ENCODE results near the gene MNDA.
"Not testable (repeated sequence)": the region's sequence is repeated elsewhere in the genome, so short reads cannot be mapped to it uniquely, and the experiment has no call there.

The MNDA gene

DNA sequence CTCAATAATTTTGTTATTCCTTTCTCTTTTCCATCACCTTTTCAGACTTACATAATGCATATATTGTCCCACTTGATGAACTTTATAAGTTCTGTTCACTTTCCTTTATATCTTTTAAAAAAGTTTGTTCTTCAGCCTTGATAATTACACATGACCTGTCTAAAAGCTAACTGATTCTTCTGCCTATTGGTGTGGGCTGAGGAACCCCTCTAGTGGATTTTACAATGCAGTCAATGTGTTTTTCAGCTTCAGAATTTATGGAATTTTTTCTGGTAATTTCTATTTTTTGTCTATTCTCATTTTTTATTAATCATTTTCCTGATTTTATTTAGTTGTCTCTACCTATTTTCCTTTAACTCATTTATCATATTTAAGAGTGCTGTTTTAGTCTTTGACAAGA, 7.5 kb downstream of the MNDA start:
- DNase-seq (ENCODE audit: low read depth in 2 of 2, low spot score in 1 of 2) = no peak

DNA sequence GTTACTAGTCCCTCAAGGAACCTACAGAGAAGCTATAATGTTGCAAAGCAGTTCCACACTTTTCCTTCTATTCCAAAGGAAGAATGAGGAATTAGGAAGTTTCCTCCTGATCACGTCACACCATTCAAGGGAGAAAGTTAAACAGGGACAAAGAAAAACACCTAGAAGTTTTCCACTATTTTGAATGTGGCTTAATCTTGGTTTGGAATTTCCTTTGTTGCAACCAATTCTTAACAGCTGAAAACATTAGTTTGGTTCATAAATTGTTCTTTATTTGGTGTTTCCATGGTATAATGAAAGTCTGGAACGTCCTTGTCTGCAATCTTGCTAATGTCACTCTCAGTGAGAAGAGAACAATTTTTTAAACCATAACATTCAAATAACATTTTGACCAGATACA, 8.4 kb downstream of the MNDA start:
- DNase-seq (ENCODE audit: low read depth in 2 of 2, low spot score in 1 of 2) = no peak

DNA sequence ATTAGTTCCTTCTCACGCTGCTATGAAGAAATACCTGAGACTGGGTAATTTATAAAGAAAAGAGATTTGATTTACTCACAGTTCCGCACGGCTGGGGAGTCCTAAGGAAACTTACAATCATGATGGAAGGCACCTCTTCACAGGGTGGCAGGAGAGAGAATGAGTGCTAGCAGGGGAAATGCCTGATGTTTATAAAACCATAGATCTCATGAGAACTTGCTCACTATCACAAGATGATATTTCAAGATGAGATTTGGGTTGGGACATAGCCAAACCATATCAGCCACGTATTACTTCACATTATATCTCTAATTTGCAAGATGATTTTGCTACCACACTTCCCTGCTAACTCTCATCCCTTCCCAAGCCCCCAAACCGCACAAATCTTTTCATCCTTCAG, 9.1 kb downstream of the MNDA start:
- no peak for DNase-seq (ENCODE audit: low read depth in 2 of 2, low spot score in 1 of 2)

DNA sequence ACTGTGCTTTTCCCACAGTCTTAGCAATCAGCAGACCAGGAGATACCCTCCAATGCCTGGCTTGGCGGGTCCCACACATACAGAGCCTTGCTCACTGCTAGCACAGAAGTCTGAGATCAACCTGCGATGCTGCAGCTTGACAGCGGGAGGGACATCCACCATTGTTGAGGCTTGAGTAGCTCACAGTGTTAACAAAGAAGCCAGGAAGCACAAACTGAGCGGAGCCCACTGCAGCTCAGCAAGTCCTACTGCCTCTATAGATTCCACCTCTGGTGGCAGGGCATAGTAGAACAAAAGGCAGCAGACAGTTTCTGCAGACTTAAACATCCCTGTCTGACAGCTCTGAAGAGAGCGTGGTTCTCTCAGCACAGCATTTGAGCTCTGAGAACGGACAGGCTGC, 33.4 kb downstream of the MNDA start:
- DNase-seq (ENCODE audit: low read depth in 2 of 2, low spot score in 1 of 2) = no peak

DNA sequence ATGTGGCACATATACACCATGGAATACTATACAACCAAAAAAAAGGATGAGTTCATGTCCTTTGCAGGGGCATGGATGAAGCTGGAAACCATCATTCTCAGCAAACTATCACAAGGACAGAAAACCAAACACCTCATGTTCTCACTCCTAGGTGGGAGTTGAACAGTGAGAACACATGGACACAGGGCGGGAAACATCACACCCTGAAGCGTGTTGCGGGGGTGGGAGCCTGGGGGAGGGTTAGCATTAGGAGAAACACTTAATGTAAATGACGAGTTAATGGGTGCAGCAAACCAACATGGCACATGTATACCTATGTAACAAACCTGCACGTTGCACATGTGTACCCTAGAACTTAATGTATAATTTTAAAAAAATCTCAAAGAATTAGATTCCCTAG, 39.3 kb downstream of the MNDA start:
- DNase-seq (ENCODE audit: low read depth in 2 of 2, low spot score in 1 of 2) = not testable (repeated sequence)

DNA sequence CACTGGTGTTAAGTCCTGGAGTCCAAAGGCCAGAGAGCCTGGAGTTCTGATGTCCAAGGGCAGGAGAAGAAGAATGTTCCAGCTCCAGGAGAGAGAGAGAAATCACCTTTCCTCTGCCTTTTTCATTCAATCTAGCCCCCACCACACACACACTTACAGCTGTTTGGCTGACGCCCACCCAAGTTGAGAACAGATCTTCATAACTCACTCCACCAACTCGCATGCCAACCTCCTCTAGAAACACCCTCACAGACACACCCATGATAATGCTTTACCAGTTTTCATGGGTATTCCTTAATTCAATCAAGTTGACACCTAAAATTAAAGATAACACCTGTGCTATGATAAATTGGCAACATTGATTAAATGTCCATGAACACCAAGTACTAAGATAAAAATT, 42.0 kb downstream of the MNDA start:
- no peak for DNase-seq (ENCODE audit: low read depth in 2 of 2, low spot score in 1 of 2)

DNA sequence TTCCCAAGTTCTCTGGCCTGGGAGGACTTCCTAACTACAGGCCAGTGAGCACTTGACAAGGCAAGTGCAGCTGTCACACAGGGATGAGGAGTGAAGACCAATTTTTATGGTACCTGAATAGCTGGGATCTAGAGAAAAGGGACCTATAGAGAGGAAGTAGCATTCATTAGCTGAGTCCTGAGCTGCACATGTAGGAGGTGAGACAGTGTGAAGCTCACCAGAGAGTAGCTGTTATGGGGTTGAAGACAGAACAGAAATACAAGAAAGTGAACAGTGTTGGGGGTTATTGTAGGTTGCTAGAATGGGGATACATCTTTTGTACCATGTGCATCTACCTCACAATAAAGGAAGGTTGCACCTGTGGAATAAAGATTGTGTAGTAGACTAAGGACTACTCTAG, 62.5 kb downstream of the MNDA start:
- no peak for DNase-seq (ENCODE audit: low read depth in 2 of 2, low spot score in 1 of 2)

DNA sequence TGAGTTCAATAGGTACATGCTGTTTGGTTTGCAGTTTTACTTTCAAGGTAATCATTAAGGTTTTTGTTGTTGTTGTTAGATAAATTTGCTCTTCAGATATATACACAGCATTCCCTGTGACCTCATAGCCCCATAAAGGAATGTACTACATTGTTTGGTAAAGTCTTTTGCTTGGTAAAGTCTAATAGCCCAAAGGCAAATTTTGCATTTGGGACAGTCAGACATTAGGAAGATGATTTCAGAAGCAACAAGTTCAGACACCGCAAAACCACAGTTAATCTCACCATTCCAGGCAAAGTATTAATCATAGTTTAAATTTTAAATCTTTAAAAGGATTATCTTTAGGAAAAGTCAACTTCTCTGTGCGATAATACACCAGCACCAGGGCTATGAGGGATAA, 67.6 kb downstream of the MNDA start:
- no peak for DNase-seq (ENCODE audit: low read depth in 2 of 2, low spot score in 1 of 2)

All from stimulated activated CD8-positive, alpha-beta memory T cell treated with anti-CD3 and anti-CD28 coated beads, Interleukin-4, amount 100 ng/mL, for 4 hours (primary cell).